Measurements from ENCODE around the gene MRGPRX4. TPM values are rescaled to one million over a fixed set of nuclear protein-coding genes. Genes with fewer than 3 reads are reported as not detected.
"Not testable (repeated sequence)": the region's sequence is repeated elsewhere in the genome, so short reads cannot be mapped to it uniquely, and the experiment has no call there.

Gene MRGPRX4
- not detected in 2 replicates for total RNA-seq (ENCODE audit: low replicate concordance)
- long read RNA-seq: 0 reads

DNA sequence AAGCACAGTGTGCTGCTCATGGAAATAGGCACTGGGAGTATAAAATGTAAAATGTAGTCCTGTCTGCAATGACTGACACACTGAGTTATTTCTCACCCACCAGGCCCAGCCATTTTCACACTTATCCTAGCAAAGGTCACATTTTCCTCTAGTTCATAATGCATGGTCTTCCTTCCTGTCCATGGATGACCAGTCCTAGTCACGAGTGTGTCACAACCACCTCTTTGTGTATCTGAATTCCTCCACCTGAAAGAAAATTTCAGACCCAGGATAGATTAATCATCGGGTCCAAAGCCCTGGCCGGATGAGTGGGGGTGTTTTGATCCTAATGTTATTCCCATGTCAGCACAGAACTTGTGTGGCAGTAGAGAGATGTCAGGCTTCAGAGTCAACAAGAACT is at the start of gene MRGPRX4:
TSS of gene MRGPRX4 (plus strand) at position 172 of the 400 bp plus-strand sequence. CDS start 420 bp downstream, outside the sequence.
- Mint-ChIP-seq H3K36me3 (no peaks in the 10 kb centered on the region), H3K4me3 (no peak within 1 kb of the TSS), H3K4me1 (ENCODE audit: unreplicated experiment) (no peaks in the 10 kb centered on the region), H3K27ac (no peak within 1 kb of the TSS), H3K9me3 (no peaks in the 10 kb centered on the region), H3K27me3 (peaks cover 66% of the 10 kb centered on the region)
- DNase-seq (ENCODE audit: extremely low spot score, unreplicated experiment): no peak
- TF ChIP-seq, protein P1, sequence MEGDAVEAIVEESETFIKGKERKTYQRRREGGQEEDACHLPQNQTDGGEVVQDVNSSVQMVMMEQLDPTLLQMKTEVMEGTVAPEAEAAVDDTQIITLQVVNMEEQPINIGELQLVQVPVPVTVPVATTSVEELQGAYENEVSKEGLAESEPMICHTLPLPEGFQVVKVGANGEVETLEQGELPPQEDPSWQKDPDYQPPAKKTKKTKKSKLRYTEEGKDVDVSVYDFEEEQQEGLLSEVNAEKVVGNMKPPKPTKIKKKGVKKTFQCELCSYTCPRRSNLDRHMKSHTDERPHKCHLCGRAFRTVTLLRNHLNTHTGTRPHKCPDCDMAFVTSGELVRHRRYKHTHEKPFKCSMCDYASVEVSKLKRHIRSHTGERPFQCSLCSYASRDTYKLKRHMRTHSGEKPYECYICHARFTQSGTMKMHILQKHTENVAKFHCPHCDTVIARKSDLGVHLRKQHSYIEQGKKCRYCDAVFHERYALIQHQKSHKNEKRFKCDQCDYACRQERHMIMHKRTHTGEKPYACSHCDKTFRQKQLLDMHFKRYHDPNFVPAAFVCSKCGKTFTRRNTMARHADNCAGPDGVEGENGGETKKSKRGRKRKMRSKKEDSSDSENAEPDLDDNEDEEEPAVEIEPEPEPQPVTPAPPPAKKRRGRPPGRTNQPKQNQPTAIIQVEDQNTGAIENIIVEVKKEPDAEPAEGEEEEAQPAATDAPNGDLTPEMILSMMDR (conservative IDR thresholded peaks at IDR 0.05): no peak

DNA sequence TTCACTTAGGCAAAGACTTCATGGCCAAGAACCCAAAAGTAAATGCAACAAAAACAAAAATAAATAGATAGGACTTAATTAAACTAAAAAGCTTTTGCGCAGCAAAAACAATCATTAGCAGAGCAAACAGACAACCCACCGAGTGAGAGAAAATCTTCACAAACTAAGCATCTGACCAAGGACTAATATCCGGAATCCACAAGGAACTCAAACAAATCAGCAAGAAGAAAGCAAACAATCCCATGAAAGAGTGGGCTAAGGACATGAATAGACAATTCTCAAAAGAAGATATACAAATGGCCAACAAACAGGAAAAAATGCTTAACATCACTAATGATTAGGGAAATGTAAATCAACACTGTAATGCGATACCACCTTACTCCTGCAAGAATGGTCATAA is 41.5 kb upstream of the MRGPRX4 start:
- H3K4me3 Mint-ChIP-seq; DNase-seq (ENCODE audit: extremely low spot score, unreplicated experiment): not testable (repeated sequence)

DNA sequence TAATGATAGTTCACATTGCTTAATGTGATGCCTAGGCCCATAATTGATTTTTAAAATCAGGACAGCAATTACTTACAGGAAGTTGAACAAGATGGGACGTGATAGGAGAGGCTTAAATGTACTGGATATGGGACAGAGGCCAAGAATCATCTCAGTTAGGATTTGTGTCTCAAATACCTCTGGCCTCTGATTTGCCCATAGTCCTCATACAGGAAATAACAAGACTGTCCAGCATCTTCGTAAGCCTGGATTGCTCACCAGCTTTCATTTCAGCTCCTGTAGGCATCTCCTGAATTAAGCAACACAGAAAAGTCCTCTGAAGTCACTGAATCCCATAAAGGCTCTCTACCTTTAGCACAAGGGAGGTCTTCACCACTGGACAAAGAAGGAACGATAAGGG is 40.3 kb upstream of the MRGPRX4 start, which contains the start of gene MRGPRX3:
TSS of gene MRGPRX3 (plus strand) at position 231 of the 400 bp plus-strand sequence. CDS start 4,632 bp downstream, outside the sequence.
- H3K9me3 Mint-ChIP-seq: no peaks in the 10 kb centered on the region
- H3K4me1 Mint-ChIP-seq (ENCODE audit: unreplicated experiment): no peaks in the 10 kb centered on the region
- peaks cover 51% of the 10 kb centered on the region for H3K27me3 Mint-ChIP-seq
- no peak within 1 kb of the TSS for H3K4me3 Mint-ChIP-seq
- no peak for DNase-seq (ENCODE audit: extremely low spot score, unreplicated experiment)
- no peaks in the 10 kb centered on the region for H3K36me3 Mint-ChIP-seq
- TF ChIP-seq, protein P1 (conservative IDR thresholded peaks at IDR 0.05): no peak
- no peak within 1 kb of the TSS for H3K27ac Mint-ChIP-seq

More for the DNA sequence above, 41.5 kb upstream of the MRGPRX4 start:
- H3K27me3 Mint-ChIP-seq: peaks cover 46% of the 10 kb centered on the region
- H3K9me3 Mint-ChIP-seq; H3K27ac Mint-ChIP-seq; H3K4me1 Mint-ChIP-seq (ENCODE audit: unreplicated experiment); H3K36me3 Mint-ChIP-seq: not testable (repeated sequence)

DNA sequence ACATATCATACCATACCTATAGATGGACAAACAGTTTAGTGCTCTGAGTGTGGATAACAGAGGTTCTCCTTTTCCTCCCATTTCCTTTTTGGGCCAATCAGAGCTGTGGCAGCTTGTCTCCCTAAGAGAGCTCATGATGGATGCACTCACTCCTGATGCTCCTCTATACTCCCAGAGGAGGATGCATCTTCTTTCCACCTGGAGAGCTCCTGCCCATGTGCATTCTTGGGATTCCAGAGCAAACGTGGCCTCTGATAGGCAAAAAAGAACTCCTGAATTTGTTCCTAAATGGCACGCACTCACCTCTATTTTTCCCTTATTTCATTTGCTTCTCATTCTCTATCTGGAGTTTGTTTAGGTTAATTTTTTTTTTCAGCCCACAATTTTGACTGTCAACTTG is 37.3 kb upstream of the MRGPRX4 start:
- TF ChIP-seq, protein P1 (conservative IDR thresholded peaks at IDR 0.05): no peak
- Mint-ChIP-seq H3K27ac (no peak overlapping the region), H3K27me3 (peaks cover 54% of the 10 kb centered on the region), H3K4me3 (no peak overlapping the region), H3K36me3 (no peaks in the 10 kb centered on the region), H3K9me3 (no peaks in the 10 kb centered on the region), H3K4me1 (ENCODE audit: unreplicated experiment) (no peaks in the 10 kb centered on the region)
- DNase-seq (ENCODE audit: extremely low spot score, unreplicated experiment): no peak

DNA sequence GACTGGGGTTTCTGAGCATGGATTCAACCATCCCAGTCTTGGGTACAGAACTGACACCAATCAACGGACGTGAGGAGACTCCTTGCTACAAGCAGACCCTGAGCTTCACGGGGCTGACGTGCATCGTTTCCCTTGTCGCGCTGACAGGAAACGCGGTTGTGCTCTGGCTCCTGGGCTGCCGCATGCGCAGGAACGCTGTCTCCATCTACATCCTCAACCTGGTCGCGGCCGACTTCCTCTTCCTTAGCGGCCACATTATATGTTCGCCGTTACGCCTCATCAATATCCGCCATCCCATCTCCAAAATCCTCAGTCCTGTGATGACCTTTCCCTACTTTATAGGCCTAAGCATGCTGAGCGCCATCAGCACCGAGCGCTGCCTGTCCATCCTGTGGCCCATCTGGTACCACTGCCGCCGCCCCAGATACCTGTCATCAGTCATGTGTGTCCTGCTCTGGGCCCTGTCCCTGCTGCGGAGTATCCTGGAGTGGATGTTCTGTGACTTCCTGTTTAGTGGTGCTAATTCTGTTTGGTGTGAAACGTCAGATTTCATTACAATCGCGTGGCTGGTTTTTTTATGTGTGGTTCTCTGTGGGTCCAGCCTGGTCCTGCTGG is 35.3 kb upstream of the MRGPRX4 start:
- Mint-ChIP-seq H3K4me1 (ENCODE audit: unreplicated experiment) (no peaks in the 10 kb centered on the region), H3K27ac (no peak overlapping the region), H3K36me3 (no peaks in the 10 kb centered on the region), H3K9me3 (no peaks in the 10 kb centered on the region), H3K27me3 (peaks cover 47% of the 10 kb centered on the region), H3K4me3 (no peak overlapping the region)
- DNase-seq (ENCODE audit: extremely low spot score, unreplicated experiment): no peak
- TF ChIP-seq, protein P1 (conservative IDR thresholded peaks at IDR 0.05): no peak

DNA sequence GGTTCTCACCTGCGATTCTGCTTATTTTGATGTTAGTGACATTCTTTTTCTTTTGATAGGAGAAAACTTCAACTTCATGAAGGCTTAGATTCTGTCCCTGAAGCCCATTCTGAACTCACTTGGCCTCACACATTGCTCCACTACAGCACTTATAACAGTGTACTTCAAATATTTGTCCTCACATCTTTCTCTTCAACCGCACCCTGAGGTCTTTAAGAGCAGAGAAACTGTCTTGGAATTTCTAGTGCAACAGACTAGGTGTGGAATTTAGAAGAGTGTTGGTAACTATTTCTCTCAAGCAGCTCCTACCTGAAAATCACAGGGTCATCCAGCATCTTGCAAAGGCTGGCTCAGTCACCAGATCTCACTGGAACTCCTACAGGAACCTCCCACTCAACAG is 32.5 kb upstream of the MRGPRX4 start:
- TF ChIP-seq, protein P1 (conservative IDR thresholded peaks at IDR 0.05): no peak
- Mint-ChIP-seq H3K27ac (no peak overlapping the region), H3K36me3 (no peaks in the 10 kb centered on the region), H3K27me3 (peaks cover 44% of the 10 kb centered on the region), H3K4me3 (no peak overlapping the region), H3K4me1 (ENCODE audit: unreplicated experiment) (no peaks in the 10 kb centered on the region), H3K9me3 (no peaks in the 10 kb centered on the region)
- no peak for DNase-seq (ENCODE audit: extremely low spot score, unreplicated experiment)
